Stimulated activated naive B cell treated with anti-CD40 and anti-IgM and Interleukin-4, amounts not matched to agents 10 μg/mL and 1 μg/mL and 100 μg/mL, for 72 hours (primary cell): Measurements from ENCODE around the gene TRIM21.
"Not testable (repeated sequence)": the region's sequence is repeated elsewhere in the genome, so short reads cannot be mapped to it uniquely, and the experiment has no call there.

Source experiments
- ATAC-seq, 2 donors: fragments of 150-1000 bp; cut with Tn5 transposase; replicated peaks; 2 replicates each; pipeline ENCODE4 v1.10.0; 2021; ENCODE audit warnings: moderate library complexity in 1 of 2
- DNase-seq: peaks from one replicate; pipeline ENCODE4 v3.0.0; 2021
- H3K27ac Mint-ChIP-seq: one replicate; pipeline ENCODE4 v1.8.0; 2022; ENCODE audit warnings: mild to moderate bottlenecking, mixed read lengths
- H3K27me3 Mint-ChIP-seq, 2 donors: one replicate each; pipeline ENCODE4 v1.8.0; 2022; ENCODE audit warnings: mixed read lengths in 2 of 2
- H3K36me3 Mint-ChIP-seq, 2 donors: one replicate each; pipeline ENCODE4 v1.8.0; 2022; ENCODE audit warnings: mixed read lengths in 2 of 2, mild to moderate bottlenecking in 1 of 2
- H3K4me1 Mint-ChIP-seq, 2 donors: one replicate each; pipeline ENCODE4 v1.8.0; 2022; ENCODE audit warnings: mixed read lengths in 2 of 2, mild to moderate bottlenecking in 1 of 2
- H3K4me3 Mint-ChIP-seq, 2 donors: one replicate each; pipeline ENCODE4 v1.8.0; 2022; ENCODE audit warnings: mild to moderate bottlenecking in 2 of 2, mixed read lengths in 2 of 2, moderate library complexity in 1 of 2
- H3K9me3 Mint-ChIP-seq, 2 donors: one replicate each; pipeline ENCODE4 v1.8.0; 2022; ENCODE audit warnings: mixed read lengths in 2 of 2, mild to moderate bottlenecking in 1 of 2

TRIM21 gene

DNA sequence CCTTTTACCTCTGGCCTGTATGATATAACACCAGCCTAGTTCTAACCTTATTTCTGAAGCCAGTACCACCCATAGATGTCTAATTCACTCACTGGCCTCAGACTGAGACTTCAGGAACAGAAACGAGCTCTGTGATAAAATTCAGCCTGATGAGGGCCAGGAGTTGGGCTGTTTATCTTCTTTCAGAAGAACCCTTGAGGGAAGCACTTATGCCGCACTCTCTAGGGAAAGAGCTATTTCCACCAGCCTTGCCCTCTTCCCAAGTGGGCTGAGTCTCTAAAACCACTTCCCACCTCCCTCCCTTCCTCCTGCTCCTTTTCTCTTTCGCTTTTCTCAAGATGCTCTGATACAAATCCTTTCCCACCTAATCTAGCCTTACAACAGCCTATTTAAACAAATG lies 23.3 kb downstream of the TRIM21 start:
- DNase-seq = no peak
- no peaks in the 10 kb centered on the region for H3K4me1 Mint-ChIP-seq
- no peak for ATAC-seq
- H3K36me3 Mint-ChIP-seq = no peaks in the 10 kb centered on the region
- H3K27ac Mint-ChIP-seq = no peak overlapping the region
- H3K27me3 Mint-ChIP-seq = peaks cover 3 to 5% of the 10 kb centered on the region in 2 donors
- H3K4me3 Mint-ChIP-seq = no peak overlapping the region
- H3K9me3 Mint-ChIP-seq = no peaks in the 10 kb centered on the region

DNA sequence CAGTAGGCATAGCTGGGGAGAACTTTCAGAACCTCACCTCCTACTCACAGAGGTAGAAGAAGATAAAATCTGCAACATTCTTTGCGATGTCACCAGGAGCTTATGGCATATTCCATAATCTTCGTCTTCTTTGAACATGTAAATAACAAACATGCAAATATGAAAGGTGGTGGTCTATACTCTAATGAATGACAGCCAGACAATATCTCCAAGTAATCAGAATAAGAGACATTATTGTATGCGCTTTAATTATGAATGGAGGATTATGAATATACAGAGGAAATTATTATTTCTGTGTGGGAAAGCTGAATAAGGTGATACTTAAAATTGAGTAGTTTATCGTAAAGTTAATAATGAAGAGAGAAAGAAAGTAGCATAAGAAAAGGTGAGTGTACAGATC lies 25.2 kb downstream of the TRIM21 start, which contains the start of gene OR52B4:
Gene OR52B4 (minus strand): TSS at position 101 of the 400 bp plus-strand sequence. CDS start 91 bp downstream, at position 10.
- no peak for ATAC-seq
- H3K36me3 Mint-ChIP-seq = no peaks in the 10 kb centered on the region
- H3K27ac Mint-ChIP-seq = no peak within 1 kb of the TSS
- H3K27me3 Mint-ChIP-seq = peaks cover 0 to 3% of the 10 kb centered on the region in 2 donors
- DNase-seq = no peak
- H3K9me3 Mint-ChIP-seq = peaks cover 0 to 2% of the 10 kb centered on the region in 2 donors
- no peak within 1 kb of the TSS for H3K4me3 Mint-ChIP-seq
- no peaks in the 10 kb centered on the region for H3K4me1 Mint-ChIP-seq

GRCh38 chr11:4348142-4348541 lies 45.4 kb downstream of the TRIM21 start:
- ATAC-seq, DNase-seq, H3K36me3 Mint-ChIP-seq, H3K27ac Mint-ChIP-seq, H3K4me1 Mint-ChIP-seq, H3K9me3 Mint-ChIP-seq, H3K4me3 Mint-ChIP-seq, H3K27me3 Mint-ChIP-seq: not testable (repeated sequence)

GRCh38 chr11:4345366-4345765 lies 48.1 kb downstream of the TRIM21 start:
- not testable (repeated sequence) for H3K36me3 Mint-ChIP-seq, H3K4me1 Mint-ChIP-seq, H3K27me3 Mint-ChIP-seq, DNase-seq, H3K9me3 Mint-ChIP-seq, H3K27ac Mint-ChIP-seq, ATAC-seq, H3K4me3 Mint-ChIP-seq
